PC-3 (cell line): ENCODE data around the gene TMEM45A. TPM values are rescaled to one million over a fixed set of nuclear protein-coding genes. Genes with fewer than 3 reads are reported as not detected.

ENCODE experiments used
- ATAC-seq: fragments of 200-7000 bp; cut with Tn5 transposase; 2 replicates; pipeline ENCODE4 v1.9.1; 2020; ENCODE audit warnings: mild to moderate bottlenecking, moderate library complexity
- BruUV-seq: library from RNA; stranded (reverse); fragments of 400-500 nt; replicated peaks from 2 replicates; lab custom pipeline; 2021; lab: Mats Ljungman, UMichigan
- CTCF ChIA-PET: fragments of 300-600 bp; sonication (Branson Sonifier 250); formaldehyde crosslinking; loops from one replicate; lab custom pipeline; 2022; ENCODE audit warnings: antibody characterized with exemption; lab: Charles Lee
- POLR2A ChIA-PET: fragments of 300-600 bp; sonication (Branson Sonifier 250); formaldehyde crosslinking; loops from one replicate; lab custom pipeline; 2022; ENCODE audit warnings: antibody characterized with exemption; ENCODE audit not compliant: unreplicated experiment; lab: Charles Lee
- DNase-seq: peaks from one replicate; pipeline ENCODE4 v3.0.0-alpha.2; 2015
- H2AFZ ChIP-seq: fragments of 300-600 bp; sonication (generic); 2 replicates; pipeline ENCODE4 v1.6.0; 2016; ENCODE audit warnings: antibody characterized with exemption, low read length
- H3F3A ChIP-seq: fragments of 300-600 bp; sonication (generic); one replicate; pipeline ENCODE4 v1.6.0; 2017; ENCODE audit warnings: antibody characterized with exemption, low read length, control low read depth, mild to moderate bottlenecking; ENCODE audit not compliant: unreplicated experiment
- H3K27ac ChIP-seq: fragments of 300-600 bp; sonication (generic); 2 replicates; pipeline ENCODE4 v1.5.1; 2016; ENCODE audit warnings: mild to moderate bottlenecking, low read length
- H3K27me3 ChIP-seq: fragments of 300-600 bp; sonication (generic); 2 replicates; pipeline ENCODE4 v1.6.1; 2016; ENCODE audit warnings: low read length, mixed read lengths
- H3K36me3 ChIP-seq: fragments of 300-600 bp; sonication (generic); 2 replicates; pipeline ENCODE4 v1.6.1; 2016; ENCODE audit warnings: low read depth, mixed run types, low read length, mixed read lengths
- H3K4me1 ChIP-seq: fragments of 300-600 bp; sonication (generic); 2 replicates; pipeline ENCODE4 v1.5.1; 2016; ENCODE audit warnings: low read length; ENCODE audit not compliant: insufficient read depth
- H3K4me2 ChIP-seq: fragments of 300-600 bp; sonication (generic); 2 replicates; pipeline ENCODE4 v1.6.0; 2016; ENCODE audit warnings: low read length
- H3K4me3 ChIP-seq: fragments of 300-600 bp; sonication (generic); 2 replicates; pipeline ENCODE4 v1.5.1; 2016; ENCODE audit warnings: mild to moderate bottlenecking, low read length, mixed read lengths
- H3K79me2 ChIP-seq: fragments of 300-600 bp; sonication (generic); 2 replicates; pipeline ENCODE4 v1.6.1; 2017; ENCODE audit warnings: low read length, mixed read lengths
- H3K9ac ChIP-seq: fragments of 300-600 bp; sonication (generic); 2 replicates; pipeline ENCODE4 v1.6.0; 2016; ENCODE audit warnings: mild to moderate bottlenecking, low read length
- H3K9me2 ChIP-seq: fragments of 300-600 bp; sonication (generic); replicated peaks from 2 replicates; pipeline ENCODE4 v1.6.1; 2016; ENCODE audit warnings: mixed run types, low read length, mixed read lengths
- H3K9me3 ChIP-seq: fragments of 300-600 bp; sonication (generic); 2 replicates; pipeline ENCODE4 v1.6.1; 2016; ENCODE audit warnings: low read length, mixed read lengths
- H4K20me1 ChIP-seq: fragments of 300-600 bp; sonication (generic); 2 replicates; pipeline ENCODE4 v1.6.1; 2016; ENCODE audit warnings: low read length, mixed read lengths
- EZH2 ChIP-seq: fragments of 300-600 bp; sonication (generic); IDR thresholded peaks from one replicate; pipeline ENCODE4 v1.6.1; 2017; ENCODE audit warnings: antibody characterized with exemption, mild to moderate bottlenecking, low read length; ENCODE audit not compliant: unreplicated experiment
- EZH2phosphoT487 ChIP-seq: fragments of 300-600 bp; sonication (generic); IDR thresholded peaks from 2 replicates; pipeline ENCODE4 v1.6.1; 2018; ENCODE audit warnings: mild to moderate bottlenecking, antibody characterized with exemption, low read length, borderline replicate concordance
- intact Hi-C: fragments of 100-400 bp; cut with micrococcal nuclease; formaldehyde crosslinking; loops from 2 replicates; pipeline ENCODE4 v1.9.0; 2023
- total RNA-seq: library from RNA; depleted of rRNA; stranded (reverse); fragments of >200 nt; gene quantifications from 2 replicates; pipeline ENCODE4 v1.2.3, GENCODE V29; 2014
- TF ChIP-seq, protein P1 (sequence below): fragments of 300-600 bp; sonication (generic); conservative IDR thresholded peaks from 2 replicates; pipeline ENCODE4 v1.5.1; 2017; ENCODE audit warnings: antibody characterized with exemption, low read depth, mild to moderate bottlenecking, low read length

TMEM45A gene
- total RNA-seq, 1 experiment from 2014 or later: 7.6 TPM

GRCh38 chr3:100480081-100480480, 12.3 kb upstream of the TMEM45A start:
- CTCF ChIA-PET: no interaction called here
- Histone ChIP-seq H3K9me3 (no peaks in the 10 kb centered on the region), H3K27ac (no peak overlapping the region), H2AFZ (no peak overlapping the region), H3K4me1 (no peaks in the 10 kb centered on the region), H3K9ac (no peak overlapping the region), H3F3A (no peaks in the 10 kb centered on the region), H3K4me2 (no peak overlapping the region), H4K20me1 (no peaks in the 10 kb centered on the region), H3K27me3 (no peaks in the 10 kb centered on the region), H3K9me2 (no peaks in the 10 kb centered on the region), H3K36me3 (no peaks in the 10 kb centered on the region), H3K79me2 (no peaks in the 10 kb centered on the region), H3K4me3 (no peak overlapping the region)
- BruUV-seq: no TSS peak
- no peak for TF ChIP-seq EZH2phosphoT487
- no peak for TF ChIP-seq EZH2
- TF ChIP-seq, protein P1, sequence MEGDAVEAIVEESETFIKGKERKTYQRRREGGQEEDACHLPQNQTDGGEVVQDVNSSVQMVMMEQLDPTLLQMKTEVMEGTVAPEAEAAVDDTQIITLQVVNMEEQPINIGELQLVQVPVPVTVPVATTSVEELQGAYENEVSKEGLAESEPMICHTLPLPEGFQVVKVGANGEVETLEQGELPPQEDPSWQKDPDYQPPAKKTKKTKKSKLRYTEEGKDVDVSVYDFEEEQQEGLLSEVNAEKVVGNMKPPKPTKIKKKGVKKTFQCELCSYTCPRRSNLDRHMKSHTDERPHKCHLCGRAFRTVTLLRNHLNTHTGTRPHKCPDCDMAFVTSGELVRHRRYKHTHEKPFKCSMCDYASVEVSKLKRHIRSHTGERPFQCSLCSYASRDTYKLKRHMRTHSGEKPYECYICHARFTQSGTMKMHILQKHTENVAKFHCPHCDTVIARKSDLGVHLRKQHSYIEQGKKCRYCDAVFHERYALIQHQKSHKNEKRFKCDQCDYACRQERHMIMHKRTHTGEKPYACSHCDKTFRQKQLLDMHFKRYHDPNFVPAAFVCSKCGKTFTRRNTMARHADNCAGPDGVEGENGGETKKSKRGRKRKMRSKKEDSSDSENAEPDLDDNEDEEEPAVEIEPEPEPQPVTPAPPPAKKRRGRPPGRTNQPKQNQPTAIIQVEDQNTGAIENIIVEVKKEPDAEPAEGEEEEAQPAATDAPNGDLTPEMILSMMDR: no peak
- no peak for DNase-seq
- POLR2A ChIA-PET: no interaction called here
- intact Hi-C loops: no loop called here
- no peak for ATAC-seq

GRCh38 chr3:100482176-100482575, 10.2 kb upstream of the TMEM45A start:
- H3K9me2 ChIP-seq: no peaks in the 10 kb centered on the region
- ATAC-seq (no peak), DNase-seq (no peak)
- no peaks in the 10 kb centered on the region for H3K4me1 ChIP-seq
- H3F3A ChIP-seq: no peaks in the 10 kb centered on the region
- no peaks in the 10 kb centered on the region for H3K79me2 ChIP-seq
- no peak overlapping the region for H3K27ac ChIP-seq
- H3K4me3 ChIP-seq: no peak overlapping the region
- TF ChIP-seq EZH2phosphoT487 (no peak), EZH2 (no peak)
- TF ChIP-seq, protein P1: no peak
- ChIA-PET CTCF (no interaction called here), POLR2A (no interaction called here)
- H3K36me3 ChIP-seq: no peaks in the 10 kb centered on the region
- no peaks in the 10 kb centered on the region for H3K9me3 ChIP-seq
- H3K27me3 ChIP-seq: no peaks in the 10 kb centered on the region
- intact Hi-C loops: no loop called here
- no peak overlapping the region for H3K4me2 ChIP-seq
- no peak overlapping the region for H3K9ac ChIP-seq
- H4K20me1 ChIP-seq: no peaks in the 10 kb centered on the region
- no peak overlapping the region for H2AFZ ChIP-seq
- no TSS peak for BruUV-seq

DNA sequence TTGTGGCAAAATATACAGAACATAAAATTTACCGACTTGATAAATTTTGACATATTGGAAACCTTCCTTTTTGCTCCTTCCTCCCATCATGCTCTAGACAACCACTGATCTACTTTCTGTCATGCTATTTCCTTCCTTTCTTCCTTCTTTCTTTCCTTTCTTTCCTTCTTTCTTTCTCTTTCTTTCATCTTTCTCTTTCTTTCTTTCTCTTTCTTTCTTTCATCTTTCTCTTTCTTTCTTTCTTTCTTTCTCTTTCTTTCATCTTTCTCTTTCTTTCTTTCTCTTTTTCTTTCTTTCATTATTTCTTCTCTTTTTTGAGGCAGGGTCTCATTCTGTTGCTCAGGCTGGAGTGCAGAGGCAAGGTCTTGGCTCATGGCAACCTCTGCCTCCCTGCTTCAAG, 8.9 kb upstream of the TMEM45A start:
- no peaks in the 10 kb centered on the region for H4K20me1 ChIP-seq
- H3K9me2 ChIP-seq: no peaks in the 10 kb centered on the region
- H3K27me3 ChIP-seq: no peaks in the 10 kb centered on the region
- H3K9ac ChIP-seq: no peak overlapping the region
- H3K27ac ChIP-seq: no peak overlapping the region
- TF ChIP-seq, protein P1: no peak
- TF ChIP-seq EZH2 (no peak), EZH2phosphoT487 (no peak)
- ChIA-PET POLR2A (no interaction called here), CTCF (no interaction called here)
- BruUV-seq: no TSS peak
- H3K36me3 ChIP-seq: no peaks in the 10 kb centered on the region
- ATAC-seq (no peak), DNase-seq (no peak)
- H3K9me3 ChIP-seq: no peaks in the 10 kb centered on the region
- H3K4me3 ChIP-seq: no peak overlapping the region
- no peaks in the 10 kb centered on the region for H3F3A ChIP-seq
- no peak overlapping the region for H3K4me2 ChIP-seq
- intact Hi-C loops: no loop called here
- H3K79me2 ChIP-seq: no peaks in the 10 kb centered on the region
- no peak overlapping the region for H2AFZ ChIP-seq
- H3K4me1 ChIP-seq: no peaks in the 10 kb centered on the region
